ENCODE results near the gene TBCK. TPM values are rescaled to one million over a fixed set of nuclear protein-coding genes. Genes with fewer than 3 reads are reported as not detected.

TBCK gene
- total and polyA plus RNA-seq, 4 donors = 4.9 to 25.5 (median 15.8) TPM

GRCh38 chr4:106051514-106051913, 264.5 kb downstream of the TBCK start:
- no peak for DNase-seq (ENCODE audit: low spot score)
- no peaks in the 10 kb centered on the region for H3K36me3 ChIP-seq (ENCODE audit: control insufficient read depth in 4 of 4, insufficient read depth in 3 of 4, low read depth in 1 of 4, low read length in 3 of 4)
- H3K4me1 ChIP-seq (ENCODE audit: control insufficient read depth in 4 of 4, insufficient read depth in 4 of 4, low read length in 3 of 4) = no peaks in the 10 kb centered on the region
- TF ChIP-seq HNF4A (conservative IDR thresholded peaks at IDR 0.05) (no peak), YY1 (IDR thresholded peaks at IDR 0.05) (no peak), TAF1 (conservative IDR thresholded peaks at IDR 0.05) (no peak), EGR1 (IDR thresholded peaks at IDR 0.05; ENCODE audit: low read depth in 2 of 2) (no peak), ATF3 (IDR thresholded peaks at IDR 0.05) (no peak), RAD21 (IDR thresholded peaks at IDR 0.05) (no peak), SP1 (IDR thresholded peaks at IDR 0.05) (no peak), GABPA (IDR thresholded peaks at IDR 0.05 in 1 of 2, conservative IDR thresholded peaks at IDR 0.05 in 1 of 2) (no peak), MAX (IDR thresholded peaks at IDR 0.05) (no peak), NR2F2 (IDR thresholded peaks at IDR 0.05) (no peak), REST (IDR thresholded peaks at IDR 0.05) (no peak), CTCF (IDR thresholded peaks at IDR 0.05; ENCODE audit: low read depth, low read length, missing input control) (no peak), HNF4G (IDR thresholded peaks at IDR 0.05) (no peak), JUND (IDR thresholded peaks at IDR 0.05) (no peak), ZBTB33 (IDR thresholded peaks at IDR 0.05) (no peak)
- 85% methylated on average over 1 of the region's 1 CpG for WGBS
- H3K9me3 ChIP-seq (ENCODE audit: control insufficient read depth in 4 of 4, low read length in 3 of 4) = no peaks in the 10 kb centered on the region
- H3K9ac ChIP-seq (ENCODE audit: low read depth in 1 of 2, low read length in 2 of 2) = no peak overlapping the region
- no peak overlapping the region for H3K4me3 ChIP-seq (ENCODE audit: low read depth in 1 of 3, low read length in 3 of 3)
- no peak overlapping the region for H3K27ac ChIP-seq (ENCODE audit: low read depth in 1 of 2, low read length in 2 of 2)
- no peaks in the 10 kb centered on the region for H3K27me3 ChIP-seq (ENCODE audit: control insufficient read depth in 4 of 4, insufficient read depth in 4 of 4, low read length in 3 of 4)

GRCh38 chr4:106049490-106049889, 266.5 kb downstream of the TBCK start:
- H3K36me3 ChIP-seq (ENCODE audit: control insufficient read depth in 4 of 4, insufficient read depth in 3 of 4, low read depth in 1 of 4, low read length in 3 of 4) = peaks cover 0 to 4% (median 0%) of the 10 kb centered on the region in 4 donors

More at GRCh38 chr4:106049490-106049889, 266.5 kb downstream of the TBCK start:
- Histone ChIP-seq H3K27me3 (ENCODE audit: control insufficient read depth in 4 of 4, insufficient read depth in 4 of 4, low read length in 3 of 4) (no peaks in the 10 kb centered on the region), H3K4me3 (ENCODE audit: low read depth in 1 of 3, low read length in 3 of 3) (no peak overlapping the region), H3K4me1 (ENCODE audit: control insufficient read depth in 4 of 4, insufficient read depth in 4 of 4, low read length in 3 of 4) (no peaks in the 10 kb centered on the region), H3K9ac (ENCODE audit: low read depth in 1 of 2, low read length in 2 of 2) (no peak overlapping the region), H3K9me3 (ENCODE audit: control insufficient read depth in 4 of 4, low read length in 3 of 4) (no peaks in the 10 kb centered on the region), H3K27ac (ENCODE audit: low read depth in 1 of 2, low read length in 2 of 2) (no peak overlapping the region)
- TF ChIP-seq YY1 (IDR thresholded peaks at IDR 0.05) = no peak
- DNase-seq (ENCODE audit: low spot score) = no peak

All from liver (tissue), 9 donors.